ENCODE measurements around the gene DDX41.

DNA sequence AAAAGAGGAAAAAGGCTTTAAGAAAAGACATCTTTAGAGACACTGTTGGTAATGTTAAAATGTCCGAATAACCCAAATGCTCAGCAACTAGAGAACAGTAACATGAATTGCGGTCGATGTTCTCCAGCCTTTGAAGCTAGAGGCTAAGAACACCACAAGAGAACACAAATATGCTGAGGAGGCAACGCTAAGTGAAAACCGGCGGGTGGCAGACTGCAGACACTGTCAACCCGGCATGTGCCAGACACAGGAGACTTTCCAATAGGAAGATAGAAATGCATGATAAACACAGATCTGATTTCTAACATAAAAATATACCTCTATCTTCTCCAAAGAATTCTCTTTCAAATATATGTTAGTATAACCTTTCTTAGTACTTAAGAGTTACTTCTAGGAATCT lies 18.4 kb upstream of the DDX41 start:
- TF ChIP-seq, protein P1, sequence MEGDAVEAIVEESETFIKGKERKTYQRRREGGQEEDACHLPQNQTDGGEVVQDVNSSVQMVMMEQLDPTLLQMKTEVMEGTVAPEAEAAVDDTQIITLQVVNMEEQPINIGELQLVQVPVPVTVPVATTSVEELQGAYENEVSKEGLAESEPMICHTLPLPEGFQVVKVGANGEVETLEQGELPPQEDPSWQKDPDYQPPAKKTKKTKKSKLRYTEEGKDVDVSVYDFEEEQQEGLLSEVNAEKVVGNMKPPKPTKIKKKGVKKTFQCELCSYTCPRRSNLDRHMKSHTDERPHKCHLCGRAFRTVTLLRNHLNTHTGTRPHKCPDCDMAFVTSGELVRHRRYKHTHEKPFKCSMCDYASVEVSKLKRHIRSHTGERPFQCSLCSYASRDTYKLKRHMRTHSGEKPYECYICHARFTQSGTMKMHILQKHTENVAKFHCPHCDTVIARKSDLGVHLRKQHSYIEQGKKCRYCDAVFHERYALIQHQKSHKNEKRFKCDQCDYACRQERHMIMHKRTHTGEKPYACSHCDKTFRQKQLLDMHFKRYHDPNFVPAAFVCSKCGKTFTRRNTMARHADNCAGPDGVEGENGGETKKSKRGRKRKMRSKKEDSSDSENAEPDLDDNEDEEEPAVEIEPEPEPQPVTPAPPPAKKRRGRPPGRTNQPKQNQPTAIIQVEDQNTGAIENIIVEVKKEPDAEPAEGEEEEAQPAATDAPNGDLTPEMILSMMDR (IDR thresholded peaks at IDR 0.05; ENCODE audit: low read length), result no peak
- TF ChIP-seq EZH2 (IDR thresholded peaks at IDR 0.05; ENCODE audit: borderline replicate concordance, low read length), result no peak

All from OCI-LY1 (cell line).